ENCODE data around the gene JARID2.

JARID2 gene

DNA sequence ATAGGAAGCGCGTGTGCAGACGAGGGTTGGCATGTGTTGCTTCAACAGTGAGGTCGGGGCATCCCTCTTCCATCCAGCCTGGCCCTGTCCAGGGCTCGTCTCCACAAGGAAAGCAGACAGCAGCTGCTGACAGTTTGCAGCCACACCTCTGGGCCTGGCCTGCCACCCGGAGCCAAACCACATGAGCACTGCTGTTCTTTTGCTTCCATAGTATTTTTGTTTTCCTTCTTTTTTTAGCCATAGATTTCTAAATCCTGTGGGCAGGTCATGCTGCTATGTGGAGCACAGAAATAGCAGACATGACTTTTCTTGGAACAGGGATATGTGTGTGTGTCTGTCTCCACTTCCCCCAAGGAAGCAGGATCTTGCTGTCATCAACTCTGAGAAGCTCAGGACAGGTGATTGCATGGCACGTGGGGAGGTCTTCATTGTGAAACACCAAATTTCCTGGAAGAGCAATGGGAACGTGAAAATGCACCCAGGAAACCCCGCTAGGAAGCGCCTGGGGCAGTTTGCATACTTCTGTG is 249.6 kb downstream of the JARID2 start:
- FAIRE-seq (no peak), DNase-seq (ENCODE audit: extremely low spot score, insufficient read length, low read depth) (no peak)

DNA sequence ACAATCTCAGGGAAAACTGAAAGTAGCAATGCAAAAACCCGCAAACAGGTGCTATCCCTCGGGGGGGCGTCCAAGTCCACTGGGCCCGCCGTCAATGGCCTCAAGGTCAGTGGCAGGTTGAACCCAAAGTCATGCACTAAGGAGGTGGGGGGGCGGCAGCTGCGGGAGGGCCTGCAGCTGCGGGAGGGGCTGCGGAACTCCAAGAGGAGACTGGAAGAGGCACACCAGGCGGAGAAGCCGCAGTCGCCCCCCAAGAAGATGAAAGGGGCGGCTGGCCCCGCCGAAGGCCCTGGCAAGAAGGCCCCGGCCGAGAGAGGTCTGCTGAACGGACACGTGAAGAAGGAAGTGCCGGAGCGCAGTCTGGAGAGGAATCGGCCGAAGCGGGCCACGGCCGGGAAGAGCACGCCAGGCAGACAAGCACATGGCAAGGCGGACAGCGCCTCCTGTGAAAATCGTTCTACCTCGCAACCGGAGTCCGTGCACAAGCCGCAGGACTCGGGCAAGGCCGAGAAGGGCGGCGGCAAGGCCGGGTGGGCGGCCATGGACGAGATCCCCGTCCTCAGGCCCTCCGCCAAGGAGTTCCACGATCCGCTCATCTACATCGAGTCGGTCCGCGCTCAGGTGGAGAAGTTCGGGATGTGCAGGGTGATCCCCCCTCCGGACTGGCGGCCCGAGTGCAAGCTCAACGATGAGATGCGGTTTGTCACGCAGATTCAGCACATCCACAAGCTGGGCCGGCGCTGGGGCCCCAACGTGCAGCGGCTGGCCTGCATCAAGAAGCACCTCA is 250.7 kb downstream of the JARID2 start:
- no peak for DNase-seq (ENCODE audit: extremely low spot score, insufficient read length, low read depth)
- FAIRE-seq: no peak

DNA sequence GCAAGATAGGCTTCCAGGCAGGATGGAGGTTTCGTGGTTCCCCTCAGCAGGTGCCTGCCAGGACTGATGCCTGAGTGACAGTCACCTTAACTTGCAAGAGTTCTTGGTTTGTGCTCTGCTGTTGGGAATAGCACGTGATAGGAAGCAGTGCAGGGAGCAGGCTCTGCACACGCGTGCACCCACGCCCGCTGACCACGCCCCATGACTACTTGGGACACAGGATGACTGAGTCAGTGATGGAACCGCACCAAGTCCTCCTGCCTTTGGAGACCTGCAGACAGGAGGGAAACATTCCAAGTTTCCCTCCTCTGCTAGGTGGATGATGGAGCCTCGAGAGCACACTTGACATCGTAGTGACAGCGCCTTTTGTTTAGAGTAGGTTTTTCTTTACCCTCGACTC is 252.8 kb downstream of the JARID2 start:
- FAIRE-seq: no peak
- no peak for DNase-seq (ENCODE audit: extremely low spot score, insufficient read length, low read depth)

DNA sequence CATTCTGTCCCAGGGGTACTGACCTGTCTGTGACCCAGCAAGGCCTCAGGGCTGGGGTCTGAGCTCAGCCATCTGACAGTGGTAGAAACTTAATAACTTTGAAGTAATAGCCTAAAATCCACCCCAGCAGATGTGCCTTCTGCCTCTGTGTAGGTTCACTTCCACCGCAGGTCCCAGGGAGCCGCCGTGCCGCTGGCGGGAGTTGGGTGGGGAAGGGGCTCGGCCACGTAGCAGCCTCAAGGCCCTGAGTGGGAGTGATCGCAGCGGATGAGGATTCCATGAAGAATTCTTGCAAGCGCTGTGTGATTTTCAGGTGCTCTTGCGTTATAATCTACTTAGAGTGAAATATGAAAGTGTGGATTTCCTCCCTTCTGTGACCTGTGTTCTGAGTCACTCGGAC is 253.3 kb downstream of the JARID2 start:
- no peak for FAIRE-seq
- DNase-seq (ENCODE audit: extremely low spot score, insufficient read length, low read depth): no peak

- DNase-seq (ENCODE audit: extremely low spot score, insufficient read length, low read depth) (no peak), FAIRE-seq (no peak)
Observed at GRCh38 chr6:15499591-15499990, 253.7 kb downstream of the JARID2 start.

- no peak for FAIRE-seq
Observed at GRCh38 chr6:15500078-15500740, 254.3 kb downstream of the JARID2 start.

GRCh38 chr6:15500901-15501825 is 255.3 kb downstream of the JARID2 start:
- no peak for DNase-seq (ENCODE audit: extremely low spot score, insufficient read length, low read depth)

More at GRCh38 chr6:15500078-15500740, 254.3 kb downstream of the JARID2 start:
- no peak for DNase-seq (ENCODE audit: extremely low spot score, insufficient read length, low read depth)

GRCh38 chr6:15501826-15502445 is 256.1 kb downstream of the JARID2 start:
- DNase-seq (ENCODE audit: extremely low spot score, insufficient read length, low read depth) (no peak), FAIRE-seq (no peak)

More at GRCh38 chr6:15500901-15501825, 255.3 kb downstream of the JARID2 start:
- FAIRE-seq: no peak

- DNase-seq (ENCODE audit: extremely low spot score, insufficient read length, low read depth) (no peak), FAIRE-seq (no peak)
Observed at GRCh38 chr6:15502446-15503345, 256.8 kb downstream of the JARID2 start.

GRCh38 chr6:15503346-15503680 is 257.4 kb downstream of the JARID2 start:
- no peak for FAIRE-seq
- DNase-seq (ENCODE audit: extremely low spot score, insufficient read length, low read depth): no peak

DNA sequence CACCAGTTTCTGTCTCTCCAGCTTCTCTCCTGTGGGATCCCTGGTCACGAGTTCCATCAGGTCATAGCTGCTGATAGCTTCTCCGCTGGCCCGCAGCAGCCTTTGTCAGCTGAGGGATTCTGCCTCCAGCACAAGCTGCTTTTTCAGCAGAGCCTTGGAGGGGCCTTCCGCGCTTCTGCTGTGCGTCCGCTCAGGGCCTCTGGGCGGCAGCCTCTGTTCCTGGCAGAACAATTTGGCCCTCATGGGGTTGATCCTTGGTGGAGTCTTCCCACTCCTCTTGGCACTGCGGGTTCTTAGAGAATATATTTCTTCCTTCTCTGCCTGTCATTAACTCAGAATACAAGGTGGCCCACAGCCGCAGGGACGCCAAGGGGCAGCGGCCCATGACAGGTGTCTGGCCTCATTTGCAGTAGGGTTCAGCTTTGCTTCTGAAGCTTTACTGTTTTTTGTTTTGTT is 258.2 kb downstream of the JARID2 start:
- no peak for DNase-seq (ENCODE audit: extremely low spot score, insufficient read length, low read depth)
- no peak for FAIRE-seq

DNA sequence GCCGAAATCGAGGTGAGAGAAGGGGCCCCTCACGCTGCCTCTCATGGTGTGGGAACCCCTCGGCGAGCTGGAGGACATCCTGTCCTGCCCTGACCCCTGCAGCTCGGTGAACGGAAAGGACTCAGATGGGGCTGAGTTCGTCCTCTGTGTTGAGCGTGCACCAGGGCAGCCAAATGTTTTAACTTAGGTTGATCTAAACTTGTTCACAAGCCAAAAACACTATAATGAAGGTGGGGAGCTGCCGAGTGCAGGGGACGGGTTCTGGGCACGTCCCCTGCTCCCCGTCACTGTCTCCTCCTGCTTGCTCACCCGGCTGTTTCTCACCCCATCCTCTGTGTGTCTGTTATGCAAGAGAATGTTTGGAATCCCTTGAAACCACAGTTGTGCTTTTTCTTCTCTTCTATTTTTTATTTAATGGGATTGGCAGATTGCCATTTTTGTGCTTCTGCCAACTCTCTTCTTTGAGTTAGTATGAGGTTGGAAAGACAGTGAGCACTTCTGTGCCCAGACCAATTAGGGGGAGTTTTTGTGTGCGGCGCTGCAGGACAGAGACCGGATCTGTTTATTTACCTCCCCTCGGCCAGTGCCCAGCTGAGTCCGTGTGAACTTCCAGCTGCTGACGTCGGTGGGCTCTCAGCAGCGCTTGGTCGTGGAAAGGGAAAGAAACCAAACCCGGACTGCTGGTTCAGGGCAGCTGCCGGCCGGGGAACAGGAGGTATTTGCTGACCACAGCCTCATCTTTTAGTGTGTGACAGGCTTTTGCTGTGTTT is 258.9 kb downstream of the JARID2 start:
- no peak for FAIRE-seq
- DNase-seq (ENCODE audit: extremely low spot score, insufficient read length, low read depth): no peak

DNA sequence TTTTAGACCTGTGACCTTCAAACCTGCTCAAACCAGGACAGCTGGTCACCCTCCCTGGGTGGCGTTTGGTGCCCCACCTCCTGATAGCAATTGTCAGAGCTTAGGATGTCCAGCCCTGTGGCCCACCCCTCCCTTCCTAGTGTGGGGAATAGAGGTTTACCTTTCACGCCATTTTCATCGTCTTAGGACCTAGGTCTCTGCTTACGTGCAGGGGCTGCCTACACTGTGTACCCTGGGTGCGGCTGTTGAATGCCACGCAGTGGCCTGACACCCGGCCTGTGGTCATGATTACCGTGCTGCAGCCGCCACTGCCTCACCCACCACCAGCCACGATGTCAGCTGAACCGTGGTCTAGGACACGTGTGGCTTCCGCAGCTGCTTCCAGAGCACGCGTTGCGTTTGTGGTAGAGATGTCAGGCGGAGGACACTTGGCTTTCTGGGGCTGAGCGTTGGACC is 259.6 kb downstream of the JARID2 start:
- DNase-seq (ENCODE audit: extremely low spot score, insufficient read length, low read depth) (no peak), FAIRE-seq (no peak)

DNA sequence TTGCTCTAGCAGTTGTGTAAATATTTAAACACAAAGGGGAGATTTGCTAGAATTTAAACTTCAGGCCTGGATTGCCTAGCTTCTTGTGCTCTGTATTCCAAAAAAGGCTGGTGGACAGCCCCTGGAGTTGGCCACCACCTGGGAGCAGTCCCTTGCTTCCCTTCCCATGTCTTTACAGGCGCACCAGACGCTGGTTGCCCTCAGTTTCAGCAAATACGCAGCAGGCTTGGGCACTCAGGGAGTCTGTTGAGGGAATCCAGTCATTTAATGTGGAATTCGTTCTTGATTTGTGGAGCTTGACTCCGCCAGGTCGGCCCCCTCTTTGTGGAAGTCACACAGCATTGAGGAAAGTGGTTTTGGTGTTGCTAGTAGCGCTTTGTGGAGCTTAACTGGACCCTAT is 260.2 kb downstream of the JARID2 start:
- FAIRE-seq: no peak

GRCh38 chr6:15507221-15507620 is 261.4 kb downstream of the JARID2 start:
- no peak for FAIRE-seq
- no peak for DNase-seq (ENCODE audit: extremely low spot score, insufficient read length, low read depth)

More for the DNA sequence above, 260.2 kb downstream of the JARID2 start:
- no peak for DNase-seq (ENCODE audit: extremely low spot score, insufficient read length, low read depth)

DNA sequence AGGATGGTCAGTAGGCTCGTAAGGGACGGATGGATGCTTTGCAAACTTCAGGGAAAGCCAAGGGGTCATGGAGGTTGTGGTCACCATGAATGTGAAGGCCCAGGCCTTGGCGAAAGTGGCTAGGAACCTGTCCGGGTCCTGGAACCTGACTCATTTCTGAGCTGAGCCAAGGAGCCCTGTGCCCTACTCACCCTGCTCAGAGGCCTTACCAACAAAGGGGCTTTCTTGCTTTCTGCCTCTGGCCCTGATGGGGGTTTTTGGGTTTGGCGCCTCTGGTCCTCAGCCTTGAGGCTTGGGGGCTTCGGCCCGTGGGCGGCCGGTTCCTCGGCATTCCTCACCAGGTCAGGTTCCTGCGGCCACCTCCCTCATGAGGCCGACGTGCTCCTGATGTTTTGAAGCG is 261.9 kb downstream of the JARID2 start:
- no peak for FAIRE-seq
- DNase-seq (ENCODE audit: extremely low spot score, insufficient read length, low read depth): no peak

DNA sequence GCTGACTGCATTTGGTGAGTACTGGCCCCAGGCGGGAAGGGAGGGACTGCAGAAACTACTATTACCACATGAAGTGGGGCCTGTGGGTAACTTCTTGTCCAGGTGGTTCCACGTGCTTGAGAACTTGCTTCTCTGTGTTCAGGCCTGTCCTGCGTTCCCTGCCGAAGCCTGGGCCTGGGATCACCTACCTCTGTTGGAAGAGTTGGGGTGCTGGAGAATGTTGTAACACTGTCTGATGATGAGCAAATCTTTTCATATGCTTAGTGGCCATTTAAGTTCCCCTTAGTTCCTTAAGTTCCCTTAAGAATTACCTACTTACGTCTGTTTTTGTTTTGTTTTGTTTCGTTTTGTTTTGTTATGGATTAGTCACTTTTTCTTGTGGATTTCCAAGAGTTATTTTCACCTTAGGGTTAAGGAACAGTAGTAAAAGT is 262.6 kb downstream of the JARID2 start:
- no peak for FAIRE-seq

DNA sequence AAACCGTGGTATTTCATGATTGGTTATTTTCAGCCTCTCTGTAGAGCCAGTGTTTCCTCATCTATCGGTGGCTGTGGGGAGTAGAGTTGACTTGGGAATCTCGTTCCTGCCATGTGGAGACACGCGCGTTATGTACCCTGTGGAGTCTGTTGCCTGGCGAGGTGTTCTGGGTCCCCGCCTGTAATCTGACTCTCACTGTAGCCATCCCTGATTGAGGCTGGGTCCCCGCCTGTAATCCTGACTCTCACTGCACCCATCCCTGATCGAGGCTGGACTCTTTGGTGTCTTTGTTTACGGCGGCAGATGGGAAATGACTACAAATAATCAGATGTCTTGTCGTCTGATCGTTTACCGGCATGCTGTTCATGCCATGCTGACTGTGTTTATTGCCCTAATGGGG is 263.1 kb downstream of the JARID2 start:
- FAIRE-seq (no peak), DNase-seq (ENCODE audit: extremely low spot score, insufficient read length, low read depth) (no peak)

More for the DNA sequence above, 262.6 kb downstream of the JARID2 start:
- no peak for DNase-seq (ENCODE audit: extremely low spot score, insufficient read length, low read depth)

Measured in GM18507 (cell line).